GM23248 (cell line): ENCODE data around the gene JAGN1. TPM values are rescaled to one million over a fixed set of nuclear protein-coding genes. Genes with fewer than 3 reads are reported as not detected.
"Not testable (repeated sequence)": the region's sequence is repeated elsewhere in the genome, so short reads cannot be mapped to it uniquely, and the experiment has no call there.

Source experiments
- DNase-seq: peaks from one replicate; pipeline ENCODE4 v3.0.0-alpha.2; 2015
- H2AFZ ChIP-seq: fragments of 200-600 bp; sonication (generic); 2 replicates; pipeline ENCODE4 v1.6.1; 2016; ENCODE audit warnings: antibody characterized with exemption
- H3F3A ChIP-seq: fragments of 200-600 bp; sonication (generic); 2 replicates; pipeline ENCODE4 v1.6.1; 2016; ENCODE audit warnings: mild to moderate bottlenecking, antibody characterized with exemption, mixed run types; ENCODE audit not compliant: insufficient read depth
- H3K27ac ChIP-seq: fragments of 200-600 bp; sonication (generic); 2 replicates; pipeline ENCODE4 v1.5.1; 2016; ENCODE audit warnings: mild to moderate bottlenecking
- H3K27me3 ChIP-seq: fragments of 200-600 bp; sonication (generic); replicated peaks from 2 replicates; pipeline ENCODE4 v1.6.1; 2016; ENCODE audit warnings: mild to moderate bottlenecking; ENCODE audit not compliant: insufficient read depth
- H3K36me3 ChIP-seq: fragments of 200-600 bp; sonication (generic); 2 replicates; pipeline ENCODE4 v1.6.1; 2016; ENCODE audit warnings: low read depth, mild to moderate bottlenecking
- H3K4me1 ChIP-seq: fragments of 200-600 bp; sonication (generic); 2 replicates; pipeline ENCODE4 v1.6.1; 2016; ENCODE audit warnings: mild to moderate bottlenecking; ENCODE audit not compliant: insufficient read depth
- H3K4me2 ChIP-seq: fragments of 200-600 bp; sonication (generic); one replicate; pipeline ENCODE4 v1.6.1; 2016; ENCODE audit warnings: mild to moderate bottlenecking; ENCODE audit not compliant: unreplicated experiment
- H3K4me3 ChIP-seq: fragments of 200-600 bp; sonication (generic); 2 replicates; pipeline ENCODE4 v1.5.1; 2016; ENCODE audit warnings: mild to moderate bottlenecking
- H3K79me2 ChIP-seq: fragments of 200-600 bp; sonication (generic); 2 replicates; pipeline ENCODE4 v1.6.1; 2016; ENCODE audit warnings: mild to moderate bottlenecking; ENCODE audit not compliant: insufficient read depth
- H3K9ac ChIP-seq: fragments of 200-600 bp; sonication (generic); 2 replicates; pipeline ENCODE4 v1.6.1; 2016; ENCODE audit warnings: mild to moderate bottlenecking
- H3K9me2 ChIP-seq: fragments of 200-600 bp; sonication (generic); 2 replicates; pipeline ENCODE4 v1.6.1; 2016; ENCODE audit warnings: mixed run types, mild to moderate bottlenecking, moderate library complexity; ENCODE audit not compliant: insufficient read depth
- H3K9me3 ChIP-seq: fragments of 200-600 bp; sonication (generic); one replicate; pipeline ENCODE4 v1.6.1; 2017; ENCODE audit warnings: low read depth
- H4K20me1 ChIP-seq: fragments of 200-600 bp; sonication (generic); 2 replicates; pipeline ENCODE4 v1.6.0; 2016; ENCODE audit not compliant: insufficient read depth
- EZH2 ChIP-seq: fragments of 200-600 bp; sonication (generic); IDR thresholded peaks from 2 replicates; pipeline ENCODE4 v1.6.1; 2018; ENCODE audit warnings: antibody characterized with exemption, mild to moderate bottlenecking; ENCODE audit not compliant: insufficient read depth, poor library complexity, severe bottlenecking
- EZH2phosphoT487 ChIP-seq: fragments of 200-600 bp; sonication (generic); IDR thresholded peaks from 2 replicates; pipeline ENCODE4 v1.6.1; 2018; ENCODE audit warnings: antibody characterized with exemption, moderate library complexity, mild to moderate bottlenecking, low read depth; ENCODE audit not compliant: insufficient read depth
- WGBS, 2 experiments: methylation state at CpG; one replicate each; pipeline ENCODE4 v1.1.6; 2015 to 2017; ENCODE audit warnings: low lambda C conversion rate in 2 of 2, low coverage in 1 of 2; ENCODE audit errors: missing lambda C conversion rate in 2 of 2; 5-methylcytosine and 5-hydroxymethylcytosine counted together
- in situ Hi-C: fragments of 300-500 bp; cut with MboI; formaldehyde crosslinking; loops from 2 replicates; pipeline ENCODE4 v1.15.0; 2020
- polyA plus RNA-seq: library from polyadenylated mRNA; unstranded; fragments of >200 nt; fragmentation: Nextera tagmentation; extraction: Ambion mirVana; gene quantifications from 2 replicates; pipeline ENCODE4 v1.2.1, GENCODE V29; 2016
- total RNA-seq: library from RNA; depleted of rRNA; stranded (reverse); fragments of >200 nt; shearing (Covaris generic); gene quantifications from 2 replicates; pipeline ENCODE4 v1.2.3, GENCODE V29; 2014

JAGN1 gene
- total and polyA plus RNA-seq, 2 experiments from 2014 or later: 35.7 to 45.3 TPM

GRCh38 chr3:9937486-9938238 lies 47.3 kb downstream of the JAGN1 start:
- Histone ChIP-seq H3K4me2 (no peak overlapping the region), H3K27ac (no peak overlapping the region), H3K9me3 (no peaks in the 10 kb centered on the region), H3K4me1 (peaks cover 11% of the 10 kb centered on the region), H3K27me3 (no peaks in the 10 kb centered on the region), H4K20me1 (no peaks in the 10 kb centered on the region), H3K9ac (no peak overlapping the region), H3K36me3 (peaks cover 5% of the 10 kb centered on the region; the same call in 1 of the 2 replicates), H3K4me3 (no peak overlapping the region), H3K9me2 (no peaks in the 10 kb centered on the region), H2AFZ (no peak overlapping the region), H3K79me2 (no peaks in the 10 kb centered on the region), H3F3A (no peaks in the 10 kb centered on the region)
- in situ Hi-C loops: no loop called here
- WGBS, 2 experiments: 95 to 97% methylated on average over 12 to 13 of the region's 13 CpGs
- no peak for TF ChIP-seq EZH2
- DNase-seq: no peak

GRCh38 chr3:9938966-9939365 lies 48.6 kb downstream of the JAGN1 start:
- Histone ChIP-seq H3K27ac (no peak overlapping the region), H3K36me3 (peaks cover 5% of the 10 kb centered on the region; the same call in 1 of the 2 replicates), H2AFZ (no peak overlapping the region), H3K79me2 (no peaks in the 10 kb centered on the region), H3F3A (no peaks in the 10 kb centered on the region), H3K4me2 (no peak overlapping the region), H3K4me1 (peaks cover 11% of the 10 kb centered on the region), H3K9ac (no peak overlapping the region), H3K4me3 (no peak overlapping the region), H3K9me3 (no peaks in the 10 kb centered on the region), H3K27me3 (no peaks in the 10 kb centered on the region), H4K20me1 (no peaks in the 10 kb centered on the region), H3K9me2 (no peaks in the 10 kb centered on the region)
- in situ Hi-C loops: no loop called here
- TF ChIP-seq EZH2 (no peak), EZH2phosphoT487 (no peak)
- DNase-seq: no peak
- 89 to 93% methylated on average over 2 of the region's 2 CpGs for WGBS, 2 experiments

- H3K9me2 ChIP-seq, H3K4me2 ChIP-seq, H3K4me1 ChIP-seq, DNase-seq, H4K20me1 ChIP-seq, H2AFZ ChIP-seq, in situ Hi-C loops, H3F3A ChIP-seq, H3K27me3 ChIP-seq, H3K9ac ChIP-seq, H3K36me3 ChIP-seq, H3K4me3 ChIP-seq, H3K9me3 ChIP-seq, H3K27ac ChIP-seq, H3K79me2 ChIP-seq: not testable (repeated sequence)
- WGBS, 2 experiments: 87% methylated on average over 29 of the region's 32 CpGs; no CpG with 5 or more reads in 1 of the 2 experiments
Observed at GRCh38 chr3:9939906-9940305, 49.5 kb downstream of the JAGN1 start.

- in situ Hi-C loops: no loop called here
- TF ChIP-seq EZH2phosphoT487 (no peak), EZH2 (no peak)
- no peaks in the 10 kb centered on the region for H3K4me1 ChIP-seq
Observed at GRCh38 chr3:9940746-9941145, 50.3 kb downstream of the JAGN1 start.

More at GRCh38 chr3:9940746-9941145, 50.3 kb downstream of the JAGN1 start:
- H3K9me3 ChIP-seq: no peaks in the 10 kb centered on the region
- H3K9me2 ChIP-seq: no peaks in the 10 kb centered on the region
- H3K79me2 ChIP-seq: no peaks in the 10 kb centered on the region
- no peaks in the 10 kb centered on the region for H3K27me3 ChIP-seq
- H2AFZ ChIP-seq: no peak overlapping the region
- 93 to 97% methylated on average over 10 of the region's 10 CpGs for WGBS, 2 experiments
- no peaks in the 10 kb centered on the region; the same call in 1 of the 2 replicates for H3F3A ChIP-seq
- H3K27ac ChIP-seq: no peak overlapping the region
- no peak overlapping the region for H3K4me2 ChIP-seq
- peaks cover 5% of the 10 kb centered on the region; the same call in 1 of the 2 replicates for H3K36me3 ChIP-seq
- no peak overlapping the region for H3K9ac ChIP-seq
- H4K20me1 ChIP-seq: no peaks in the 10 kb centered on the region
- DNase-seq: no peak
- no peak overlapping the region for H3K4me3 ChIP-seq
